HuH-7 (cell line): ENCODE results near the gene TMEM81.
A peak's percentile ranks its signal among the peaks of the same experiment; 100 is the strongest.

Source experiments
- DNase-seq: peaks from one replicate; pipeline ENCODE4 v3.0.0; 2011; ENCODE audit warnings: low spot score

TMEM81 gene

GRCh38 chr1:205076245-205076761 is 8.0 kb downstream of the TMEM81 start:
- no peak for DNase-seq

- DNase-seq = no peak
Observed at GRCh38 chr1:205075642-205076155, 8.6 kb downstream of the TMEM81 start.

- DNase-seq = no peak
Observed at GRCh38 chr1:205074513-205074912, 9.7 kb downstream of the TMEM81 start.

- no peak for DNase-seq
Observed at GRCh38 chr1:205074084-205074483, 10.2 kb downstream of the TMEM81 start.

GRCh38 chr1:205073511-205073910 is 10.7 kb downstream of the TMEM81 start:
- DNase-seq = no peak

GRCh38 chr1:205072881-205073280 is 11.4 kb downstream of the TMEM81 start:
- no peak for DNase-seq

GRCh38 chr1:205072286-205072685 is 12.0 kb downstream of the TMEM81 start:
- no peak for DNase-seq

GRCh38 chr1:205071801-205072200 is 12.5 kb downstream of the TMEM81 start:
- no peak for DNase-seq

- no peak for DNase-seq
Observed at GRCh38 chr1:205071028-205071409, 13.2 kb downstream of the TMEM81 start.

GRCh38 chr1:205069371-205070125 is 14.7 kb downstream of the TMEM81 start:
- DNase-seq = no peak

GRCh38 chr1:205068457-205069040 is 15.7 kb downstream of the TMEM81 start:
- no peak for DNase-seq

GRCh38 chr1:205068001-205068400 is 16.3 kb downstream of the TMEM81 start:
- DNase-seq = no peak

GRCh38 chr1:205067031-205067430 is 17.2 kb downstream of the TMEM81 start:
- no peak for DNase-seq

GRCh38 chr1:205066141-205066818 is 18.0 kb downstream of the TMEM81 start:
- DNase-seq = no peak

- no peak for DNase-seq
Observed at GRCh38 chr1:205065666-205066065, 18.6 kb downstream of the TMEM81 start.

GRCh38 chr1:205064741-205065316 is 19.4 kb downstream of the TMEM81 start:
- DNase-seq = no peak

- DNase-seq = no peak
Observed at GRCh38 chr1:205064301-205064700, 20.0 kb downstream of the TMEM81 start.

- DNase-seq = no peak
Observed at GRCh38 chr1:205062895-205063294, 21.4 kb downstream of the TMEM81 start.

GRCh38 chr1:205062319-205062718 is 21.9 kb downstream of the TMEM81 start:
- DNase-seq = no peak

- DNase-seq = peak; percentile 82
Observed at GRCh38 chr1:205061665-205062069, 22.6 kb downstream of the TMEM81 start.

GRCh38 chr1:205061227-205061626 is 23.0 kb downstream of the TMEM81 start:
- no peak for DNase-seq

- DNase-seq = no peak
Observed at GRCh38 chr1:205060746-205061145, 23.5 kb downstream of the TMEM81 start.
